Vagina (tissue), 2 donors: ENCODE results near the gene FAT3.

Experiments
- CTCF ChIP-seq, 3 experiments: fragments of 450-650 bp in 2 of 3; fragments of 200-600 bp in 1 of 3; sonication (generic) in 1 of 3; IDR thresholded peaks; one replicate each; pipeline ENCODE4 v1.5.1; 2017 to 2019; ENCODE audit warnings: antibody characterized with exemption in 3 of 3, mild to moderate bottlenecking in 2 of 3, moderate library complexity in 2 of 3
- POLR2A ChIP-seq, 2 donors: fragments of 450-650 bp; IDR thresholded peaks; one replicate each; pipeline ENCODE4 v1.6.1; 2017; ENCODE audit warnings: antibody characterized with exemption in 2 of 2, mild to moderate bottlenecking in 2 of 2, moderate library complexity in 2 of 2
- POLR2AphosphoS5 ChIP-seq, 2 donors: sonication (generic); formaldehyde crosslinking; IDR thresholded peaks; one replicate each; pipeline ENCODE4 v1.9.0; 2017; ENCODE audit warnings: antibody characterized with exemption in 2 of 2, mild to moderate bottlenecking in 2 of 2, low read depth in 1 of 2; ENCODE audit not compliant: insufficient read depth in 1 of 2

DNA sequence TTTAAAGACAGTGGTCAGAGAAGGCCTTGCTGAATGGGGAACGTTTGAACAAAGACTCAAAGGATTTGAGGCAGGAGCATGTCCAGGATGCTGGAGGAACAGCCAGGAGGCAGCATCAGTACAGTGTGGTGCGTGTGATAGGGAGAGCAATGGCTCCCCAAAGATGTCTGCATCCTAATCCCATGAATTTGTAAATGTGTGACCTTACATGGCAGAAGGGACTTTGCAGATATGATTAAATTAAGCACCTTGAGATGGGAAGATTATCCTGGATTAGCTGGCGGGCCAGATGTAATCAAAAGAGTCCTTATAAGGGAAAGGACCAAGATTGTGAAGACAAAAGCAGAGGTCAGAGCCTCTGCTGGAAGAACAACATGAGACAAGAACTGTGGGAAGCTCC, 24.6 kb upstream of the FAT3 start:
- TF ChIP-seq CTCF (IDR thresholded peaks at IDR 0.05): no peak
- TF ChIP-seq POLR2A (IDR thresholded peaks at IDR 0.05): no peak
- TF ChIP-seq POLR2AphosphoS5 (IDR thresholded peaks at IDR 0.05; ENCODE audit: insufficient read depth in 1 of 2, low read depth in 1 of 2): no peak
